ENCODE results near the gene CELF2. TPM values are rescaled to one million over a fixed set of nuclear protein-coding genes. Genes with fewer than 3 reads are reported as not detected.

Gene CELF2
- total RNA-seq, 1 donor from 2014 or later, result 3.8 TPM

DNA sequence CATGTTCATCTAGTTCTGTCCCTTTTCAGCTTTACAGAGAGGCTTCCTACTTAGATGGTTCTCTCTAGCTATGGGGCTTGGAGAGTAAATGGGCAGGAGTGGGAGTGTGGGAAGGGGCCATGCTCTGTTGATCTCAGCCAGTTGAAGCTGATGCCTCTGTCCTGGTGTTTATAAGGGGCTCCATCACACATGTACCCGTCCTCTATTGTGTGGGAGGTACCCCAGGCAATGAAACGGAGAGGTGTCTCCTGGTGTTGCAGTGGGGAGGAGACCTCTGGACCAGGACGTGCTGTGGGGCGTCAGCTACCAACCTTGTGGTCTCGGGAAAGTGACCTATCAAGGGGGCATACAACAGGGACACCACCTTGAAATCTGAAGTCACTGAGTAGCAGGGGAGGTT lies 173.5 kb downstream of the CELF2 start:
- Mint-ChIP-seq H3K4me3 (ENCODE audit: low read depth) (no peak overlapping the region), H3K9me3 (ENCODE audit: low read depth) (peaks cover 3% of the 10 kb centered on the region), H3K27ac (no peak overlapping the region), H3K4me1 (ENCODE audit: low read depth) (peaks cover 5% of the 10 kb centered on the region), H3K36me3 (ENCODE audit: insufficient read depth) (no peaks in the 10 kb centered on the region), H3K27me3 (peaks cover 24% of the 10 kb centered on the region)
- no peak for DNase-seq (ENCODE audit: low spot score, unreplicated experiment)
- TF ChIP-seq, protein P1, sequence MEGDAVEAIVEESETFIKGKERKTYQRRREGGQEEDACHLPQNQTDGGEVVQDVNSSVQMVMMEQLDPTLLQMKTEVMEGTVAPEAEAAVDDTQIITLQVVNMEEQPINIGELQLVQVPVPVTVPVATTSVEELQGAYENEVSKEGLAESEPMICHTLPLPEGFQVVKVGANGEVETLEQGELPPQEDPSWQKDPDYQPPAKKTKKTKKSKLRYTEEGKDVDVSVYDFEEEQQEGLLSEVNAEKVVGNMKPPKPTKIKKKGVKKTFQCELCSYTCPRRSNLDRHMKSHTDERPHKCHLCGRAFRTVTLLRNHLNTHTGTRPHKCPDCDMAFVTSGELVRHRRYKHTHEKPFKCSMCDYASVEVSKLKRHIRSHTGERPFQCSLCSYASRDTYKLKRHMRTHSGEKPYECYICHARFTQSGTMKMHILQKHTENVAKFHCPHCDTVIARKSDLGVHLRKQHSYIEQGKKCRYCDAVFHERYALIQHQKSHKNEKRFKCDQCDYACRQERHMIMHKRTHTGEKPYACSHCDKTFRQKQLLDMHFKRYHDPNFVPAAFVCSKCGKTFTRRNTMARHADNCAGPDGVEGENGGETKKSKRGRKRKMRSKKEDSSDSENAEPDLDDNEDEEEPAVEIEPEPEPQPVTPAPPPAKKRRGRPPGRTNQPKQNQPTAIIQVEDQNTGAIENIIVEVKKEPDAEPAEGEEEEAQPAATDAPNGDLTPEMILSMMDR (IDR thresholded peaks at IDR 0.05; ENCODE audit: unreplicated experiment), result no peak

DNA sequence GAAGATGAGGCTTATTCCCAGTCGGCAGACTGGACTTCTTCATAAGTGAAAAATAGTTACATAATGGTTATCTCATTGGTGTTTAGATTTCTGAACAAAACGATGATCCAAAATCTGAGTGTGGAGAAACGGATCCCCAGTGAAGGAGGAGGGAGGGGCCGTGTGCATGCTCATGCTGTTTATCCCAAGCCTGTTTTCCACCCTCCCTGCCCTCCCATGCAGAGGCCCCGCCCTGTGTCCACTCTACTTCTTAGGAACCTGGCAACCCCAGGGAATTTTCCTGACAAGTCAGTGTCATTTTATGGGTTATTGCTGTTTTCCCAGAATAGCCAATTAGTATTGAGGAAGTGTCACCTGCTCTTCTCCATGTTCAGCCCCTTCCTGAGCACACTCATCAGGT lies 174.0 kb downstream of the CELF2 start:
- TF ChIP-seq, protein P1 (IDR thresholded peaks at IDR 0.05; ENCODE audit: unreplicated experiment), result no peak
- H3K9me3 Mint-ChIP-seq (ENCODE audit: low read depth), result no peaks in the 10 kb centered on the region
- H3K4me3 Mint-ChIP-seq (ENCODE audit: low read depth), result no peak overlapping the region
- no peak for DNase-seq (ENCODE audit: low spot score, unreplicated experiment)
- no peak overlapping the region for H3K27ac Mint-ChIP-seq
- no peaks in the 10 kb centered on the region for H3K36me3 Mint-ChIP-seq (ENCODE audit: insufficient read depth)
- peaks cover 24% of the 10 kb centered on the region for H3K27me3 Mint-ChIP-seq
- peaks cover 5% of the 10 kb centered on the region for H3K4me1 Mint-ChIP-seq (ENCODE audit: low read depth)

DNA sequence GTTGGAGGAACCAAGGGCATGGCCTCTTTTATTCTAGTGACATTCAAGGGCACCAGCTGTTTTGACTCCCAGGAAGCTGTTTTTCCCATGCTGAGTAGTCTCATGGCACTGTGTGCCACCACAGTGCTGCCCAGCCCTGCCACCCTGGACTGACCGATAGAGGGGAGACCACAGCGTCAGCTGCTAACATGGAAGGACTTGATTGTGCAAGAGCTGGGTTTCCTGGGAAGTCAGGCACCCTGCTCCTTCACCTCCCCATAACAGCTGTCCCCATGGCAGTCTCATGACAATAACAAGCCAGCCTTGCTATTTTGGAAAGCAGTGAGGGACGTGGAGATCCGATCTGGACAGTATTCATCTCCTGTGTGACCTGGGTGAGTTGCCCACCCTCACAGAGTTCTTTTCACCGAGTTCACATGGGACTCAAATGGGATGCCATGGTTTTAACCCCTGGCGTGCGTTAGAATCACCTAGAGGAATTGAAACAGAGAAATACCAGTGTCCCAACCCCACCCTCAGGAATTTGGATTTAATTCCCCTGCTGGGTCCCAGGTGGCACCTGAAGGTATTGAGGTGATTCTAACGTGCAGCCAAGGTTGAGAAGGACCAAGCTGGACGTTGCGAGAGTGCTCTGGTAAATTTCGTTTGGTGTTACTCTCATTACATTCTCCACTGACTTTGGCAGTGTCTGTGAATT lies 174.8 kb downstream of the CELF2 start:
- H3K27me3 Mint-ChIP-seq, result peaks cover 24% of the 10 kb centered on the region
- H3K9me3 Mint-ChIP-seq (ENCODE audit: low read depth), result no peaks in the 10 kb centered on the region
- DNase-seq (ENCODE audit: low spot score, unreplicated experiment), result no peak
- no peak overlapping the region for H3K27ac Mint-ChIP-seq
- H3K4me3 Mint-ChIP-seq (ENCODE audit: low read depth), result no peak overlapping the region
- H3K4me1 Mint-ChIP-seq (ENCODE audit: low read depth), result peaks cover 8% of the 10 kb centered on the region
- H3K36me3 Mint-ChIP-seq (ENCODE audit: insufficient read depth), result no peaks in the 10 kb centered on the region
- TF ChIP-seq, protein P1 (IDR thresholded peaks at IDR 0.05; ENCODE audit: unreplicated experiment), result no peak

DNA sequence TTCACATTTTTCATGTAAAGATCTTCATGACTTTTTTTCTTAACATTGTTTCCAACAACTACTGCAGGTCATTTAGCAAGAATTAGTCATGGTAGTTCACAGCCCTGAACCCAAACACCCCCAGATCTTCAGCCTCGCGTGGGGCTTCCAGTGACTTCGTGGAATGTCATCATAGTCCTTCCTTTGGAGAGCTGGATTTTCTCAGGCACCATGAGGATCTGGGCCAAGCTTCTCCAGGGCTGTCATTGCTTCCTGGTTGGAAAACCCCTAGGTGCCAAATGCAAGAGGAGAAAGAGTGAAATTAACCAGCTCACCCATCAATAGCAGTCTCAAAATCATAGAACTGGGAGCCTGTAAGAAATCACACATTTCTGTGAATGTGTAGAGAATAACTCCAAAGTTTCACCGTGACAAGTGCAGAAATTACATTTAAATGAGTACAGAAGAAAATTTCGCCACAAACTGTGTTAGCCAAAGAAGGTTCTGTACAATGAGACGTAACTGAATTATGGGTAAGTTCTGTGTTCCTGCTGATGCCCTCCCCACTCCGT lies 175.4 kb downstream of the CELF2 start:
- Mint-ChIP-seq H3K4me1 (ENCODE audit: low read depth) (peaks cover 10% of the 10 kb centered on the region), H3K4me3 (ENCODE audit: low read depth) (no peak overlapping the region), H3K9me3 (ENCODE audit: low read depth) (no peaks in the 10 kb centered on the region), H3K27ac (no peak overlapping the region), H3K27me3 (peaks cover 24% of the 10 kb centered on the region), H3K36me3 (ENCODE audit: insufficient read depth) (no peaks in the 10 kb centered on the region)
- TF ChIP-seq, protein P1 (IDR thresholded peaks at IDR 0.05; ENCODE audit: unreplicated experiment), result no peak
- DNase-seq (ENCODE audit: low spot score, unreplicated experiment), result no peak

DNA sequence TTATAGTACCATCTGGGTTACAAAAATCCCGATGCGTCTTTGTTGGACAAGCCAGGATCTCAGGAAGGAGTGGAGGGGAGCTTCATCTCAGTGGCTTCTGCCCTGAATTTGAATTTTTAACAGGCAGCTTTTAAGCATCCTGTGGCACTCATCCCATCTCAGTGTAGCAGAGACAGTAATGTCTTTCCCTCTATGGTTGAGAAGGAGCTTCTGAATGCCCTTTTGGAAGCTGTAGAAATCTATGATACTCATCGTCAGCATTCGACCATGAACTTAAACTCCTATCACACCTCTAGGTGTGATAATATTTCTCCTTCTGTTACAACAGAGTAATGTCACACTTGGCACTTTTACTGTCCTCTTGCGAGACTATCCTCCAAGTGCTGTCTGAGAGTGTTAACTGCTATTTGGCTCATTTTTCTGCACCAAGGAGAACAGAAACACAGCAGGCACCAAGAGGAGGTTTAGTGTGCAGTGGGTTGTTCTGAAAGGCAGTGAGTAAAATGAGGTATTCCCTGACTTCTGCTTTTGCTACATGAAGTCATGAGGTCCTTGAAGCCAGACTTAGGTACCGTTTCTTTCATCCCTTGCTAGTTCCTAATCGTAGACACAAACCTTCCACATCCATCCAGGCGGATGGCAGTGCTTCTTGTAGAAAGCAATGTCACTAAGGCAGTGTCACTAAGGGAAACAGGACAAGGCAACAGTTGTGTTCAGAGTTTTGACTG lies 177.4 kb downstream of the CELF2 start:
- H3K27ac Mint-ChIP-seq, result no peak overlapping the region
- peaks cover 6% of the 10 kb centered on the region for H3K4me1 Mint-ChIP-seq (ENCODE audit: low read depth)
- TF ChIP-seq, protein P1 (IDR thresholded peaks at IDR 0.05; ENCODE audit: unreplicated experiment), result no peak
- no peaks in the 10 kb centered on the region for H3K36me3 Mint-ChIP-seq (ENCODE audit: insufficient read depth)
- DNase-seq (ENCODE audit: low spot score, unreplicated experiment), result no peak
- peaks cover 14% of the 10 kb centered on the region for H3K27me3 Mint-ChIP-seq
- no peak overlapping the region for H3K4me3 Mint-ChIP-seq (ENCODE audit: low read depth)
- no peaks in the 10 kb centered on the region for H3K9me3 Mint-ChIP-seq (ENCODE audit: low read depth)
